ENCODE data around the gene RBM17. TPM values are rescaled to one million over a fixed set of nuclear protein-coding genes. Genes with fewer than 3 reads are reported as not detected.
A peak's percentile ranks its signal among the peaks of the same experiment; 100 is the strongest.

The RBM17 gene
- total and polyA plus RNA-seq, 10 of the 15 experiments (the other 5 are each of a cell fraction or from before 2014, with no cell fraction given) = 28.4 to 181 (median 83.9) TPM

- TF ChIP-seq REST (IDR thresholded peaks at IDR 0.05; ENCODE audit: low read depth, low read length) = no peak
- no peak for TF ChIP-seq SIX5 (IDR thresholded peaks at IDR 0.05; ENCODE audit: low read depth, low read length, severe bottlenecking)
- TF ChIP-seq RUNX3 (IDR thresholded peaks at IDR 0.05; ENCODE audit: low read length) = peak; percentile 57
- no peak for TF ChIP-seq STAT1 (conservative IDR thresholded peaks at IDR 0.05)
- TF ChIP-seq USF2 (IDR thresholded peaks at IDR 0.05; ENCODE audit: borderline replicate concordance, low read depth, low read length) = no peak
- no peak for TF ChIP-seq PRDM15 (CRISPR knock-in tag; IDR thresholded peaks at IDR 0.05)
- no peak for TF ChIP-seq NFXL1 (IDR thresholded peaks at IDR 0.05; ENCODE audit: borderline replicate concordance)
- no peak for TF ChIP-seq ZNF274 (IDR thresholded peaks at IDR 0.05; ENCODE audit: insufficient read depth, insufficient read length)
These were observed 52.7 kb downstream of the RBM17 start (continued) for GRCh38 chr10:6141296-6142151.
